ENCODE measurements around the gene DAB2IP.

DAB2IP gene

DNA sequence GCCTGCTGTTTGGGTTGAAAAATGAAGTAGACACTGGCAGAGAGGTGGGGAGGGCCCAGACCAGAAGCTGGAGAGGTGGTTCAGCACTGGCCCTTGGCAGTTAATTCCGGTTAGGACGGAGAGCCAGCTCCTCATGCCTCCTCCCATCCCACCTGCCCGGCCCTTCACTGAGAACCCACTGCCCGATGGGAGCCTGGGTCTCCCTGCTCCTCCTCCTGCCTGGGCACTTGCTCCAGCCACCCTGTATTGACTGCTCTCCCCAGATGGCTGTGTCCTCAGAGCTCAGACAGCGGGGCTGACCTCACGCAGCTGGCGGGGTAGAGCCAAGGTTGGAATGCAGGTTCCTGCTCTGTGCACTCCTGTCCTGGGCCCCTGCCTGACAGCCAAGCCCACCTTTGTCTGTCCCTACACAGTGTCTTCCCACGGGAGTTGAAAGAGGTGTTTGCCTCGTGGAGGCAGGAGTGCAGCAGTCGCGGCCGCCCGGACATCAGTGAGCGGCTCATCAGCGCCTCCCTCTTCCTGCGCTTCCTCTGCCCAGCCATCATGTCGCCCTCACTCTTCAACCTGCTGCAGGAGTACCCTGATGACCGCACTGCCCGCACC, 114.7 kb downstream of the DAB2IP start:
- DNase-seq: no peak

DNA sequence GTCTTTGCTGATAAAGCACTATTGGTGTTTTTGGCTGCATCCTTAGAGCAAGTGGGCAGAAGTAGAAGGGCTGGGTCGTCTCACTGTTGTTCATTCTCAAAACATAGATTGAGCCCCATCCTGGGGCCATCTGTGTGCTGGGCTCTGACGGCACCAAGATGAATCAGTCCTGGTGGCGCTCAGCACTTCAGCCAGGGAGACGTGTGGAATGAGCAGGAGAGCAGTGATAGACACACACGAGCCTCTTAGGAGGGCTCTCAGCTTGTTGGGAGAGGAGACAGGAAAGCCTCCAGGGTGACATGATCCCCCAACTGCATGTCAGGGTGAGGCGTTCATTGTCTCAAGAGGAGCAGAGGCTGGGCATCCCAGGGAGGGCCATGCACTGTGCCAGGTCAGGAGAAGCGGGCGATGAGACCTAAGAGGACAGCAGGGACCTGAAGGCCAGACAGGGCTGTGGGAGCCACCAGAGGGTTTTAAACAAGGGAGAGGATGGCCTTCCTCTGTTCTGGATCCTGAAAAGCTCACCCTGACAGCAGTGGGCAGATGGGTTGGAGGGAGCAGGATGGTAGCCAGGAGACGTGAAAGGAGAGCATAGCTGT, 115.8 kb downstream of the DAB2IP start:
- DNase-seq: no peak

DNA sequence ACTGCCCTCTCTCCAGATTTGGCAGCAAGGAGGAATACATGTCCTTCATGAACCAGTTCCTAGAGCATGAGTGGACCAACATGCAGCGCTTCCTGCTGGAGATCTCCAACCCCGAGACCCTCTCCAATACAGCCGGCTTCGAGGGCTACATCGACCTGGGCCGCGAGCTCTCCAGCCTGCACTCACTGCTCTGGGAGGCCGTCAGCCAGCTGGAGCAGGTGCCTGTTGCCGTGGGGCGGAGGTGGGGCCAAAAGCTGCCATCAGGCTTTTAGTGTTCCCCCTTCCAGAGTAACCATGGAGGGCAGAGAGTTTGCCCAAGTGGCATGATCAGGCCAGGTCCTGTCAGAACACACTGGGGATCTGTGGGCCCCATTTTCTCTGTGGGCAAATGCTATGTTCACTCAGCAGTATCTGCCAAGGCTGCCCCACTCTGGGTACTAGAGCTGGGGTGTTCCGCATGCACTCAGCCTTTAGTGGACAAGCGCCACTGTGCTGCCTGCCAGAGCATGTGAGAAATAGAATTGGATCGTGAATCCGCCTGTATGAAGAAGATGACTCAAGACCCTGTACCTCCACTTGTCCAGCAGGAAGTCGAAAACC, 117.1 kb downstream of the DAB2IP start:
- DNase-seq: no peak

GRCh38 chr9:121769939-121770338, 118.5 kb downstream of the DAB2IP start:
- no peak for DNase-seq

DNA sequence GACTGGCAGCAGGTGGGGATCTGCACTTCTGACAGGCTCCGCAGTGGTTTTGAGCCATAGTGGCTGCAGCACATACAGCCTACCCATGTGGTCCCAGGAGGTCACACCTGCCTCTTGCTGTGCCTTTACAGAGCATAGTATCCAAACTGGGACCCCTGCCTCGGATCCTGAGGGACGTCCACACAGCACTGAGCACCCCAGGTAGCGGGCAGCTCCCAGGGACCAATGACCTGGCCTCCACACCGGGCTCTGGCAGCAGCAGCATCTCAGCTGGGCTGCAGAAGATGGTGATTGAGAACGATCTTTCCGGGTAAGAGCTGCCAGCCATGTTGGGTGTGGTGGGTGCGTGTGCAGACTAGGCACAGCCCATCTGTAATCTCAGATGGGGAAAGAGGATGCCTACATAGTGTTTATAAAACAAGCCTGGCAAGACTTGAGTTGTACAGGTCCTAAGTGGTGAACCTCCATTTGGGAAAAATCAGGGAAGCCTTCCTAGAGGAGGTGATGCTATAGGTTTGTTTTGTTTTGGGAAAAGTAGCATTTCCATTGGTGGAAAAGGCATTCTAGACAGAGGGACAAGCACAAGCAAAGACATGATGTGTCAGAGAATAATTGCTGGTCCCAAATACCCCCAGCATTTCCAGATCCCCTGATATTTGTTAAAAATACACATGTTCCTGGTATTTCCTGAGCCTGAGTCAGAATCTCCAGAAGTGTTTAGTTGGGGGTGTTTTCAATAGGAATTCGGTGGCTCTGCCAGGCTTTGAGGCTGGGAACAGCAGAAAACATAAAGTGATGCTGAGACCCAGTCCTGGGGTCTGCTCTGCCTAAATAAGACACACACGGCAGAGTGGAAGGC, 119.2 kb downstream of the DAB2IP start:
- no peak for DNase-seq

DNA sequence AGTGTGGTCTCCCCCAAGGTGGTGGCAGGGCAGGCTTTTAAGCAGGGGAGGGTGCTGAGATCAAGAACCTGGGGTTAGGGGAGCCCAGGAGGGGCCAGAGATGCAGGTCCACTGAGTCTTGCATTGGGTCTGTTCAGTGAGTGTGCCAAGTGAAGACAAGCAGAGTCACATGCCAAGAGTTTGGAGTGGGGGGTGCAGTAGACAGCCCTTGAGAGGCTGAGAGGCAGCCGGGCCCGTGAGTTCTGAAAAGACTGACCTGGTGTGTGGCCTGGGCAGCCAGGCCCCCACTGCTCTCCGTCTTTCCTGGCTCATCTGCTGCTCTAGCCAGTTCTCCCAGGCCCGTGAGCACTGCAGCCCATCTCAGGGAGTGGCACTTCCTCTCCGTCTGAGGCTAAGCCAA, 120.0 kb downstream of the DAB2IP start:
- DNase-seq: no peak

DNA sequence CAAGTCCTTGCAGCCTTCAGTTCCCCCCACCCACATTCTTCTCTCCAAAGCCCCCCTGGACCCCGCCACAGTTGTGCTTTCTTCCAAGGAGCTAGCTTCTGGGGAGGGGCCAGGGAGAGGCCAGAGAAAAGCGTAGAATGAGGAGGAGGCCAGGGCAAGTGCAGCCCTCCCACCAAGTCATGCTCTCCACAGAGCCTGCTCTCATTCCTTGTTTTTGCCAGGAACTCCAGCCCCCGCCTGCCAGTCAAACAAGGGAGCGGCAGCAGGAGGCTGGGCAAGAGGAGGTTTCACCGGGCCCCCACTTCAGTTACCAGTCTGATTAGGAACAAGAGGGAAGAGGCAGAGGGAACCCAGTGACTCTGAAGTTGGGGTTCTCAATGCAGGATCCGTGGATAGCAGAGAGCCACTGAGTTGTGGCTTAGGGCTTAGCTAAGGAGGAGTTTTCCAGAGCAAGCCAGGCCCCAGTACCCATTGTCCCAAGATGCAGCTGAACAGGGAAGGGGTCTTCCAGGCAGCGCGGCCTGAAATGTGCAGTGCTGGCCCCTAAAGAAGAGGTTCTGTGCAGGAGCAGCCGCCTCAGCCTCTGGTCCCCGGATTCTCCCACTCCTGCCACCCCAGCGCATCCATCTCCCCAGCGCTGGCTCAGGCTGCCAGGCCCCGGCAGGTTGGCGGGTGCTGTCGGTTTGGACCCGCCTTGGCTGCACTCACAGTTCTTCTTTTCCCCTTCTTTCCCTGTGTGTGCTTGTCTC, 120.6 kb downstream of the DAB2IP start:
- DNase-seq: no peak

DNA sequence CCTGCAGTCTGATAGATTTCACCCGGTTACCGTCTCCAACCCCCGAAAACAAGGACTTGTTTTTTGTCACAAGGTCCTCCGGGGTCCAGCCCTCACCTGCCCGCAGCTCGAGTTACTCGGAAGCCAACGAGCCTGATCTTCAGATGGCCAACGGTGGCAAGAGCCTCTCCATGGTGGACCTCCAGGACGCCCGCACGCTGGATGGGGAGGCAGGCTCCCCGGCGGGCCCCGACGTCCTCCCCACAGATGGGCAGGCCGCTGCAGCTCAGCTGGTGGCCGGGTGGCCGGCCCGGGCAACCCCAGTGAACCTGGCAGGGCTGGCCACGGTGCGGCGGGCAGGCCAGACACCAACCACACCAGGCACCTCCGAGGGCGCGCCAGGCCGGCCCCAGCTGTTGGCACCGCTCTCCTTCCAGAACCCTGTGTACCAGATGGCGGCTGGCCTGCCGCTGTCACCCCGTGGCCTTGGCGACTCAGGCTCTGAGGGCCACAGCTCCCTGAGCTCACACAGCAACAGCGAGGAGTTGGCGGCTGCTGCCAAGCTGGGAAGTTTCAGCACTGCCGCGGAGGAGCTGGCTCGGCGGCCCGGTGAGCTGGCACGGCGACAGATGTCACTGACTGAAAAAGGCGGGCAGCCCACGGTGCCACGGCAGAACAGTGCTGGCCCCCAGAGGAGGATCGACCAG, 121.3 kb downstream of the DAB2IP start:
- no peak for DNase-seq

- DNase-seq: no peak
Measured at GRCh38 chr9:121773286-121773953, 122.0 kb downstream of the DAB2IP start.

DNA sequence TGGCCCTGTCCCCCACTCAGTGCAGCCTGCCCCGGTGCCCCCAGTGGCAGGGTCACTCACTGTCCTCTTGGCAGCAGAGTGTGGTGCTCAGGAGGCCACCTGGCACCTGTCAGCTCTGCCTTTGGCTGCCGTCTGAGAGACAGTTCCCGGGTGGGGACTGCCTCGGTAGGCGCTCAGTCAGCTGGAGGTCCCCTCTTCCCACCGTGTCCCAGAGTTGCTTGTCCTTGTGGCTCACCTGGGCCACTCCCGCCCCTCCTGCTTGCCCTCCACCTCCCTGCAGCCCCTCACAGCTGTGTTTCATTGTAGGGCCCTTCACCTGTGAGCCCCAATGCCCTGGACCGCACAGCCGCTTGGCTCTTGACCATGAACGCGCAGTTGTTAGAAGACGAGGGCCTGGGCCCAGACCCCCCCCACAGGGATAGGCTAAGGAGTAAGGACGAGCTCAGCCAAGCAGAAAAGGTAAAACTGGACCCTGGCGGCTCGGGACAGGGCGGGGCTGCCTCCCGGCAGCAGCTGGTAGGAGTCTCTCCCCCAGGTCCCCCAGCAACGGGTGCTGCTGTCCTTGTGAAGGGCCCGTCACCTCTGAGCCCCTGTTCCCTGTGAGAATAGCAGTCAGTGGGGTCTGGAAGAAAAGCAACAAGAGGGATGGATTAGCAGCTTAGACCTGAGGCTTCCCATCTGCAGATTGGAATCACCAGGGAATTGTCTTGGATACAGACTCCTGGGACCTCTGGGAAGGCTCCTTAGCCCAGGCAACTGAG, 122.7 kb downstream of the DAB2IP start:
- DNase-seq: no peak

GRCh38 chr9:121774715-121775613, 123.5 kb downstream of the DAB2IP start:
- DNase-seq: peak; percentile 51

DNA sequence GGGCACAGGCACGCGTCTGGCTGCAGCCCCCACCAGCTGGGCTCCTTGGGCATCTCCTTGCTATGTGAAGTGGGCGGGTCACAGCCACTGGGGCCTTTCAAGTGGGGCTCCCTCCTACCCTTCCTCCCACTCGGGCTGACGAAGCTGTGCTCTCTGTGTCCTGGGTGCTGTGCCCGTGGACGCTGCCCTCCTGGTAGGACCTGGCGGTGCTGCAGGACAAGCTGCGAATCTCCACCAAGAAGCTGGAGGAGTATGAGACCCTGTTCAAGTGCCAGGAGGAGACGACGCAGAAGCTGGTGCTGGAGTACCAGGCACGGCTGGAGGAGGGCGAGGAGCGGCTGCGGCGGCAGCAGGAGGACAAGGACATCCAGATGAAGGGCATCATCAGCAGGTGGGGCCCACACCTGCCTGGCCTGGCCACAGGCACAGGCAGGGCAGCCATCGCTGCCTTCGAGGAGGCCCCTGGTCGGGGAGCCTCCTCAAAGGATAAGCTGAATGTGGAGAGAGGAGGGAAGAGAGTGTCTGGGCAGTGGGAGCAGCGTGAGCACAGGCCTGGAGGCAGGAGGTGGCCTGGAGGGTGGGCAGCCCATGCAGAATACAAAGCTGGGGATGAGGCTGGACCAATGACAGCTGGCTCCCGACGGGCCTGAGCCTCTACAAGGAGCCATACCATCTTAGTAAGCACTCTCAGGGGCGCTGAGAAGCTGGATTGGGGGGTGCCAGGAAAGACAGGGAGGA, 124.7 kb downstream of the DAB2IP start:
- peak; percentile 25 for DNase-seq

DNA sequence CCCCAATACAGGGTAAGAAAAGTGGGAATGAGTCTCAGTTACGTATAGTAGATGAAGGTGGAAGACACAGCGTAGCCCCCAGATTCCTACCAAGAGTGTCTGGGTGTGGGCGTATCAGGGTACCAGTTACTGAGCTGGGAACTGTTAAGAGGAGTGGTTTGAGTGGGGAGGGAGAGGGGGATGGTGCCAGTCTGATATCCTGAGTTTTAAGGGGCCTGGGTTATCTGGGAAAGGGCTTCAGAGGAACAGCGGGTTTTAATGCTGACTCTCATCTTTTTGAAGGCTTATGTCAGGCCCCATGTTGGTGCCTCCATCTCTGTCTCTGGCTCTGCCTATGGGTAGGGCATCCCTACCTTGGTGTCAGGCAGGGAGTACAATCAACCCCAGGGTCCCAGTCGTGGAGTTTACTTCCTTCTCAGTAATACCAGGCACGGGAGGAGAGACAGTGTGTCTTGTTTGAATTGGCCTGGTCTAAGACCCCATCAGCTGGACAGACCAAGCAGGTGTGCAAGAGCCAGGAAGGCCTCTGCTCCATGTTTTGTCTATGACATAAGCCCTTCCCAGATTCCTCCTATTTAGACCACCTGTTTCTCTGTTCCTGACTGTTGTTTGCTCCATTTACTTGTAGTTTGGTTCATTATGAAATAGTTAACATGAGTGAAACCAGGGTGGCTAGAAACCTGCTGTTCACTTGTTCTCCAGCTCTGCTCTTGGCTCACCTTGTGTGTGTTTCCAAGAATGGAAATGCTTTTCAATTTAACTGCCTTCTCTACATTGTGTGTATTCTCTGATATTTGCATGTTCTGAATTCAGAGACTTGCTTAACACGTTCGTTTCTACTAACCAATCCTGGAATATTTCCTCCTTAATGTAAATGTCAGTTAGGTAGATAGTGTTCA, 125.6 kb downstream of the DAB2IP start:
- no peak for DNase-seq

DNA sequence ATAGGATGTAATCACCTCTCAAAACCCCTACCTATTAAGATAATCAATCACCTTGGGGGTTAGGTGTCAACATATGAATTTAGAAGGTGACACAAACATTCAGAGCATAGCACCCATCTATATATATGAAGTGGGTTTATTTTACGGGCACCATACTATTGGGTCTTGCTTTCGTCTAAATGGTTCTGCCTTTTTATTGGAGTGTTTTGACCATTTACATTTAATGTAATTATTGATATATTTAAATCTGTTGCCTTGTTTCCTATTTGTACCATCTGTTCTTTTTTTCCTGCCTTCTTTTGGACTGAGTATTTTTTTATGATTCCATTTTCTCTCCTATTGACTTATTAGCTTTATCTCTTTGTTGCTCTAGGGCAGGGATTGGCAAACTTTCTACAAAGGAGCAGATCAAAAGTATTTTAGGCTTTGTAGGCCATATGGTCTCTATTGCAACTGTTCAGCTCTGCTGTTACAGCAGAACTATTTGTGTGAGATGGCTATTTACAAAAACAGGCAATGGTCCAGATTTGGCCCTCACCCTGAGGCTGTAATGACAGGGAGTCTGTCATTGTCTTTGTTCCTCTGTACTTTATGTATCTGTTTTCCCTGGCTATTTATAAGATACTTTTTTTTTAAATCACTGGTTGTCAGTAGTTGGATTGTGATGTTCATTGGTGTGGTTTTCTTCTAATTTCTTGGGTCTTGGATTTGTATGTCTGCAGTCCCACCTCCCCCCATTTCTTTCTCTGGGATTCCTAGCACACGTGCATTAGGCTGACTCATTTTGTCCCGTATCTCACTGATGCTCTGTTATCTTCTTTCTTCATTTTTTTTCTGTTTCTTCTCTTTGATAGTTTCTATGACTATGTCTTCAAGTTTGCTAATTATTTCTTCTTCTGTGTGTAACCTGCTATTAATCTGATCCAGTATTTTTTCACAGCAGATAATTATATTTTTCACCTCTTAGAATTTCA, 127.1 kb downstream of the DAB2IP start:
- DNase-seq: no peak

- DNase-seq: no peak
Measured at GRCh38 chr9:121779381-121780117, 128.1 kb downstream of the DAB2IP start.
